ENCODE measurements around the gene SLC26A1. TPM values are rescaled to one million over a fixed set of nuclear protein-coding genes. Genes with fewer than 3 reads are reported as not detected.

Gene SLC26A1
- total RNA-seq, 6 experiments from 2014 or later = 0.16 to 0.38 (median 0.19) TPM; not detected in 3

- H3K4me3 Mint-ChIP-seq = no peak overlapping the region
- no peak overlapping the region for H3K27ac Mint-ChIP-seq
- H3K27me3 Mint-ChIP-seq (ENCODE audit: insufficient read depth) = peaks cover 11% of the 10 kb centered on the region
- TF ChIP-seq CTCF (IDR thresholded peaks at IDR 0.05) = no peak
- DNase-seq = no peak
- no peaks in the 10 kb centered on the region for H3K9me3 Mint-ChIP-seq
- no peaks in the 10 kb centered on the region for H3K4me1 Mint-ChIP-seq (ENCODE audit: low read depth)
- H3K36me3 Mint-ChIP-seq (ENCODE audit: low read depth) = no peaks in the 10 kb centered on the region
These were observed 4.3 kb upstream of the SLC26A1 start for GRCh38 chr4:997375-998071.

- peaks cover 11% of the 10 kb centered on the region for H3K27me3 Mint-ChIP-seq (ENCODE audit: insufficient read depth)
- no peaks in the 10 kb centered on the region for H3K9me3 Mint-ChIP-seq
- no peak for TF ChIP-seq CTCF (IDR thresholded peaks at IDR 0.05)
- H3K36me3 Mint-ChIP-seq (ENCODE audit: low read depth) = no peaks in the 10 kb centered on the region
- no peaks in the 10 kb centered on the region for H3K4me1 Mint-ChIP-seq (ENCODE audit: low read depth)
- DNase-seq = no peak
- H3K4me3 Mint-ChIP-seq = no peak overlapping the region
- H3K27ac Mint-ChIP-seq = no peak overlapping the region
These were observed 3.8 kb upstream of the SLC26A1 start for GRCh38 chr4:996997-997374.

GRCh38 chr4:996030-996996 lies 3.1 kb upstream of the SLC26A1 start:
- no peaks in the 10 kb centered on the region for H3K4me1 Mint-ChIP-seq (ENCODE audit: low read depth)
- H3K27me3 Mint-ChIP-seq (ENCODE audit: insufficient read depth) = peaks cover 11% of the 10 kb centered on the region
- DNase-seq = no peak
- H3K4me3 Mint-ChIP-seq = no peak overlapping the region
- TF ChIP-seq CTCF (IDR thresholded peaks at IDR 0.05) = no peak
- no peaks in the 10 kb centered on the region for H3K36me3 Mint-ChIP-seq (ENCODE audit: low read depth)
- no peak overlapping the region for H3K27ac Mint-ChIP-seq
- H3K9me3 Mint-ChIP-seq = no peaks in the 10 kb centered on the region

DNA sequence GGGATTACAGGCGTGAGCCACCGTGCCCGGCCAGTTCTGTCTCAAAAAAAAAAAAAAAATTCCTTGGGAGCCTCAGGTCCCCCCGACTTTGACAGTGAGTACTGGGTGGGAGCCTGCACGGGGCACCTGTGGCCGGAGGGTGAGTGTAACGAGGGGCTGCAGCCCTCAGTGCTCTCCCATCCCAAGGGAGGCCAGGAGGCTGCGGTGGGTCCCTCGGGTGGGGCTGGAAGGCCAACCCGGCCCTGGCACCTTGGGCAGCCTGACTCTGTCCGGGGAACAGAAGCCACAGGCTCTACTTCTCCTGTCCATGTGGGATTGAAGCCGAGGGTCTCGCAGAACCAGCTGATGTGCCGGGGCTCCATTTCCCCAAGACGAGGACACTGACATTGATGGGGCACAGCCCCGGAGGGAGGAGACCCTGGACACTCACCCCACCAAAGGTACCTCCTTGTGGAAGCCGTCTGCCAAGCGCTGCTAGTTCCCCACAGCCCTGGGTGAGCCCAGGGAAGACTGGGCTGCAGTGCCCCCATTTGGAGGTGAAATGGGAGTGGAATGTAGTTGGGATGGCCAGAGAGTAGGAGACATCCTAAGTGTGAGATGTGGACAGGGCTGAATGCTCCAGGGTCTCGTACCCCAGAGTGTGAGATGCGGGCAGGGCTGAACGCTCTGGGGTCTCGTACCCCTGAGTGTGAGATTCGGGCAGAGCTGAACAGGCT lies 2.3 kb upstream of the SLC26A1 start:
- H3K4me3 Mint-ChIP-seq = no peak overlapping the region
- no peak for TF ChIP-seq CTCF (IDR thresholded peaks at IDR 0.05)
- no peak for DNase-seq
- H3K27ac Mint-ChIP-seq = no peak overlapping the region
- no peaks in the 10 kb centered on the region for H3K4me1 Mint-ChIP-seq (ENCODE audit: low read depth)
- no peaks in the 10 kb centered on the region for H3K9me3 Mint-ChIP-seq
- H3K36me3 Mint-ChIP-seq (ENCODE audit: low read depth) = no peaks in the 10 kb centered on the region
- H3K27me3 Mint-ChIP-seq (ENCODE audit: insufficient read depth) = peaks cover 11% of the 10 kb centered on the region

GRCh38 chr4:992297-993110 lies 700 bp downstream of the SLC26A1 start:
- no peaks in the 10 kb centered on the region; the same call in 1 of the 2 replicates for H3K27me3 Mint-ChIP-seq (ENCODE audit: insufficient read depth)
- H3K4me3 Mint-ChIP-seq = no peak overlapping the region
- no peak overlapping the region for H3K27ac Mint-ChIP-seq
- DNase-seq = no peak
- peaks cover 6% of the 10 kb centered on the region; the same call in 1 of the 2 replicates for H3K4me1 Mint-ChIP-seq (ENCODE audit: low read depth)
- H3K36me3 Mint-ChIP-seq (ENCODE audit: low read depth) = no peaks in the 10 kb centered on the region
- H3K9me3 Mint-ChIP-seq = no peaks in the 10 kb centered on the region
- TF ChIP-seq CTCF (IDR thresholded peaks at IDR 0.05) = no peak

Data from HFFc6 (cell line).